ENCODE measurements around the gene BANP.
"Not testable (repeated sequence)": the region's sequence is repeated elsewhere in the genome, so short reads cannot be mapped to it uniquely, and the experiment has no call there.

Gene BANP

GRCh38 chr16:88044121-88044581, 92.9 kb downstream of the BANP start:
- DNase-seq (ENCODE audit: low read depth, low spot score); H3K4me3 ChIP-seq (ENCODE audit: low read depth, low read length); in situ Hi-C loops (cut with HindIII; ENCODE audit: low sequenced_read_pairs): not testable (repeated sequence)

DNA sequence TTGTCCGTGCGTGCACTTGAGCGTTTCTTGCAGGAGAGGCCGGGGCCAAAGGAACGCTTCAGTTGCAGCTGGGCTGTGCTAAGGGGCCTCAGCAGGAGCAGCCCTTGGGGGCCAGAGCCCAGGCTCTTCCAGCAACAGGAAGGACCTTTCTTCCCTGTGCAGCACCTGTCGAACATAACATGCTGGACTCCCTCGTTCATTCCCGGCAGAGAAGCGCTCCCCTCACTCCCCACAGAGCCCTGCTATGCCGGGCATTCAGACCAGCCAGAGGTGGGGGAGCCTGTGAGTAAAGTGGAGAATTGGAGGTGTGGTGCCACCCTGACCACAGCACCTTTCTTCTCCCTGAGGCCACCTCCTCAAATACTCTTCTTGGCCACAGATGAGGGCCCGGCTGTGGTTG, 94.1 kb downstream of the BANP start:
- H3K4me3 ChIP-seq (ENCODE audit: low read depth, low read length); DNase-seq (ENCODE audit: low read depth, low spot score); in situ Hi-C loops (cut with HindIII; ENCODE audit: low sequenced_read_pairs): not testable (repeated sequence)

DNA sequence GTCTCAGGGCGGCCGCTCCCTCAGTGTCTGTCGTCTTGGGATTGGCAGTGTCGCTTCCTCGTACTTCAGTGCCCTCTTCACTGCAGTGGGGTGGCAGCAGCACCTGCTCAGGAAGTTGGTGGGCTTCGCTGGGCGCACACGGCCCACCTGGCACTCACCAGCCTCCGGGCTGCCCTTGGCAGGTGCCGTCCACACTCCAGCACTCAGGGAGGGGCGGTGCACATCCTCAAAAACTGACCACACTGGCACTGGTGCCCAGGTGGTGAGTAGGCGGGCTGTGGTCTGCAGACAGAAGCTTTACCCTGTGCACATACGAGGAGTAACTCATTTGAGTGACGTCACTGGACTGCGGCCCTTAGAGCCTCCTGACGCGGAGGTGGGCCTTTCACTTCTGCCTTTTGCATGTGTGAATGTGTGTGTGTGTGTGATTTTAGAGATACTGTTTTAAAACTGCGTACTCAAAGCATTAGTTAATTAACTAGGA, 94.6 kb downstream of the BANP start:
- no peak overlapping the region for H3K4me3 ChIP-seq (ENCODE audit: low read depth, low read length)
- in situ Hi-C loops (cut with HindIII; ENCODE audit: low sequenced_read_pairs), result no loop called here
- TF ChIP-seq, protein P1, sequence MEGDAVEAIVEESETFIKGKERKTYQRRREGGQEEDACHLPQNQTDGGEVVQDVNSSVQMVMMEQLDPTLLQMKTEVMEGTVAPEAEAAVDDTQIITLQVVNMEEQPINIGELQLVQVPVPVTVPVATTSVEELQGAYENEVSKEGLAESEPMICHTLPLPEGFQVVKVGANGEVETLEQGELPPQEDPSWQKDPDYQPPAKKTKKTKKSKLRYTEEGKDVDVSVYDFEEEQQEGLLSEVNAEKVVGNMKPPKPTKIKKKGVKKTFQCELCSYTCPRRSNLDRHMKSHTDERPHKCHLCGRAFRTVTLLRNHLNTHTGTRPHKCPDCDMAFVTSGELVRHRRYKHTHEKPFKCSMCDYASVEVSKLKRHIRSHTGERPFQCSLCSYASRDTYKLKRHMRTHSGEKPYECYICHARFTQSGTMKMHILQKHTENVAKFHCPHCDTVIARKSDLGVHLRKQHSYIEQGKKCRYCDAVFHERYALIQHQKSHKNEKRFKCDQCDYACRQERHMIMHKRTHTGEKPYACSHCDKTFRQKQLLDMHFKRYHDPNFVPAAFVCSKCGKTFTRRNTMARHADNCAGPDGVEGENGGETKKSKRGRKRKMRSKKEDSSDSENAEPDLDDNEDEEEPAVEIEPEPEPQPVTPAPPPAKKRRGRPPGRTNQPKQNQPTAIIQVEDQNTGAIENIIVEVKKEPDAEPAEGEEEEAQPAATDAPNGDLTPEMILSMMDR (IDR thresholded peaks at IDR 0.05; ENCODE audit: low read depth, low read length), result no peak
- no peak for DNase-seq (ENCODE audit: low read depth, low spot score)

DNA sequence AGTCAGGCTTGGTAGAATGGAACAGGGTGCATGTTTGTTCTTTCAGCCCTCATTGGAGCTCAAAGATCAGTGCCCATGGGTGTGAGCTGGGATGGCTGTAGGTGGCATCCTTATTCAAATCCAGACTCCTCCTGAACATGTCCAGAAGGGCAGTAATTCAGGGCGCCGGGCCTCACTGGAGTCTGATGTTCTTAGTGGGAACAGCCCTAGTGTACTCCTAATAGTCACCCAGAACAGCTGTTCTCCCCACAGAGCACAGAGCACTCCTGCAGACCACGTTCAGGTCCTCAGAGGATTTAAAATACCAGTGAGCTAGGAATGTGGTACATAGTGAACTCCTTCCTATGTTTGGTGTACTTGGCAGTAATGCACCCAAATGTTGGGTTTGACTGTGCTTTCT, 96.2 kb downstream of the BANP start:
- DNase-seq (ENCODE audit: low read depth, low spot score), result no peak
- TF ChIP-seq, protein P1 (IDR thresholded peaks at IDR 0.05; ENCODE audit: low read depth, low read length), result no peak
- H3K4me3 ChIP-seq (ENCODE audit: low read depth, low read length), result no peak overlapping the region
- in situ Hi-C loops (cut with HindIII; ENCODE audit: low sequenced_read_pairs), result no loop called here

- H3K4me3 ChIP-seq (ENCODE audit: low read depth, low read length), result no peak overlapping the region
- no peak for DNase-seq (ENCODE audit: low read depth, low spot score)
- in situ Hi-C loops (cut with HindIII; ENCODE audit: low sequenced_read_pairs), result no loop called here
- TF ChIP-seq, protein P1 (IDR thresholded peaks at IDR 0.05; ENCODE audit: low read depth, low read length), result no peak
Measured at GRCh38 chr16:88048985-88049384, 97.8 kb downstream of the BANP start.

GRCh38 chr16:88049561-88050545, 98.6 kb downstream of the BANP start:
- TF ChIP-seq, protein P1 (IDR thresholded peaks at IDR 0.05; ENCODE audit: low read depth, low read length), result no peak
- in situ Hi-C loops (cut with HindIII; ENCODE audit: low sequenced_read_pairs), result no loop called here
- no peak overlapping the region for H3K4me3 ChIP-seq (ENCODE audit: low read depth, low read length)
- no peak for DNase-seq (ENCODE audit: low read depth, low spot score)

- DNase-seq (ENCODE audit: low read depth, low spot score), result no peak
- TF ChIP-seq, protein P1 (IDR thresholded peaks at IDR 0.05; ENCODE audit: low read depth, low read length), result no peak
- in situ Hi-C loops (cut with HindIII; ENCODE audit: low sequenced_read_pairs), result no loop called here
- H3K4me3 ChIP-seq (ENCODE audit: low read depth, low read length), result no peak overlapping the region
Measured at GRCh38 chr16:88050952-88051660, 99.9 kb downstream of the BANP start.
